Adipocyte (in vitro differentiated cells): ENCODE results near the gene GPR27.

Experiments used
- DNase-seq: peaks from one replicate; pipeline ENCODE4 v3.0.0-alpha.2; 2015; ENCODE audit warnings: low read depth
- H3K27me3 ChIP-seq: replicated peaks from 2 replicates; pipeline ENCODE4 v1.7.0; 2013; ENCODE audit warnings: mild to moderate bottlenecking, low read length, moderate library complexity; ENCODE audit not compliant: control insufficient read depth, insufficient read depth
- H3K36me3 ChIP-seq: 2 replicates; pipeline ENCODE4 v1.7.0; 2013; ENCODE audit warnings: low read length, mild to moderate bottlenecking, moderate library complexity; ENCODE audit not compliant: control insufficient read depth, insufficient read depth, severe bottlenecking
- H3K4me1 ChIP-seq: 2 replicates; pipeline ENCODE4 v1.7.0; 2013; ENCODE audit warnings: mild to moderate bottlenecking, low read length, moderate library complexity; ENCODE audit not compliant: control insufficient read depth, insufficient read depth
- H3K4me3 ChIP-seq: 2 replicates; pipeline ENCODE4 v1.7.0; 2013; ENCODE audit warnings: mild to moderate bottlenecking, low read length, moderate library complexity
- H3K9ac ChIP-seq: 2 replicates; pipeline ENCODE4 v1.7.0; 2013; ENCODE audit warnings: mild to moderate bottlenecking, low read length, moderate library complexity
- H3K9me3 ChIP-seq: 2 replicates; pipeline ENCODE4 v1.7.0; 2013; ENCODE audit warnings: mild to moderate bottlenecking, low read length, moderate library complexity; ENCODE audit not compliant: control insufficient read depth

Gene GPR27

GRCh38 chr3:71721002-71721401, 32.7 kb upstream of the GPR27 start:
- Histone ChIP-seq H3K4me3 (no peak overlapping the region), H3K4me1 (peaks cover 11% of the 10 kb centered on the region), H3K9me3 (no peaks in the 10 kb centered on the region), H3K27me3 (peaks cover 4% of the 10 kb centered on the region), H3K9ac (no peak overlapping the region), H3K36me3 (no peaks in the 10 kb centered on the region)
- DNase-seq = no peak

DNA sequence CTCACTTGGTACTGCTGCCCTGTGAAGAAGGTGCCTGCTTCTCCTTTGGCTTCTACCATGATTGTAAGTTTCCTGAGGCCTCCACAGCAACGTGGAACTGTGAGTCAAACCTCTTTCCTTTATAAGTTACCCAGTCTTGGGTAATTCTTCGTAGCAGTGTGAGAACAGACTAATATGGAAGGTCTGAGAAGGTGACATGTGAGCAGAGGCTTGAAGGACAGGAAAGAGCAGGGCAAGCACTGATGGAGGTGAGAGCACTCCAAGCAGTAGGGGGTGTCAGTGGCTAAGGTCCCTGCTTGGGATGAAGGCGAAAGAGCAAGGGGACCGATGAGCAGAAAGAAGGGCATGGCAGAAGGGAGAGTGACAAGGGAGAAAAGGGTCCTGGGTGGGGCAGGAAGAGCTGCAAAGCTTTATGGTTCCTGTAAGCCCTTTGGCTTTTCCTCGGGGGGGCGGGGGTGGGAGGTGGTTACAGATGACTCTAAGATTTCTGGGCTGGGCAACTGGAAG, 32.0 kb upstream of the GPR27 start:
- H3K9me3 ChIP-seq = no peaks in the 10 kb centered on the region
- H3K4me3 ChIP-seq = no peak overlapping the region
- peaks cover 4% of the 10 kb centered on the region for H3K27me3 ChIP-seq
- no peaks in the 10 kb centered on the region for H3K36me3 ChIP-seq
- H3K9ac ChIP-seq = no peak overlapping the region
- H3K4me1 ChIP-seq = peaks cover 11% of the 10 kb centered on the region
- no peak for DNase-seq

DNA sequence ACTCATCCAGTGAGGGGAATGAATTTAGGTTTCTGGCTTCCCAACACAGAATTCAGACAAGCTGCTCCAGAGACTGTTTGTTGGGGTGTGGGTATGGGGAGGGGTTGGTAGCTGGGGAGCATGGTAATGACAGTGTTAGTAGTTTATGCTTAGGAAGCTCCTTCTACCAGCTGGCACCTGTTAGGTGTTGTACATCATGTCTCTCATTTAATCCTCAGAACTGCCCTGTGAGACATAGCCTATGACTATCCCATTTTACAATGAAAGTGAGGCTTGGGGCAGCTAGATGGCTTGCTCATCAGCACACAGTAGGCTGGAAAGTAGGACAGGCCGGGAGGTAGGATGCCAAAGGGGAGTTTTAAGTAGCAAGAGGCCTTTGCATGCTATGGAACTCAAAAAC, 31.0 kb upstream of the GPR27 start:
- no peak overlapping the region for H3K9ac ChIP-seq
- H3K4me1 ChIP-seq = peaks cover 11% of the 10 kb centered on the region
- no peak overlapping the region for H3K4me3 ChIP-seq
- H3K36me3 ChIP-seq = no peaks in the 10 kb centered on the region
- H3K27me3 ChIP-seq = peaks cover 4% of the 10 kb centered on the region
- no peaks in the 10 kb centered on the region for H3K9me3 ChIP-seq
- no peak for DNase-seq

- Histone ChIP-seq H3K9me3 (no peaks in the 10 kb centered on the region), H3K9ac (no peak overlapping the region), H3K4me3 (peak overlapping the region; percentile 89), H3K36me3 (no peaks in the 10 kb centered on the region), H3K27me3 (peaks cover 4% of the 10 kb centered on the region), H3K4me1 (peaks cover 11% of the 10 kb centered on the region)
- DNase-seq = no peak
Measured at GRCh38 chr3:71723452-71724170, 30.0 kb upstream of the GPR27 start.

- Histone ChIP-seq H3K27me3 (peaks cover 4% of the 10 kb centered on the region), H3K9me3 (no peaks in the 10 kb centered on the region), H3K36me3 (no peaks in the 10 kb centered on the region), H3K4me1 (peaks cover 11% of the 10 kb centered on the region), H3K4me3 (peak overlapping the region; percentile 89), H3K9ac (peak overlapping the region; percentile 88)
- no peak for DNase-seq
Measured at GRCh38 chr3:71724171-71724453, 29.5 kb upstream of the GPR27 start.

GRCh38 chr3:71724584-71725270, 28.9 kb upstream of the GPR27 start:
- Histone ChIP-seq H3K9ac (peak overlapping the region; percentile 88), H3K27me3 (peaks cover 4% of the 10 kb centered on the region), H3K4me3 (peak overlapping the region; percentile 89), H3K4me1 (peaks cover 11% of the 10 kb centered on the region), H3K9me3 (no peaks in the 10 kb centered on the region), H3K36me3 (no peaks in the 10 kb centered on the region)
- peak; percentile 71 for DNase-seq

DNA sequence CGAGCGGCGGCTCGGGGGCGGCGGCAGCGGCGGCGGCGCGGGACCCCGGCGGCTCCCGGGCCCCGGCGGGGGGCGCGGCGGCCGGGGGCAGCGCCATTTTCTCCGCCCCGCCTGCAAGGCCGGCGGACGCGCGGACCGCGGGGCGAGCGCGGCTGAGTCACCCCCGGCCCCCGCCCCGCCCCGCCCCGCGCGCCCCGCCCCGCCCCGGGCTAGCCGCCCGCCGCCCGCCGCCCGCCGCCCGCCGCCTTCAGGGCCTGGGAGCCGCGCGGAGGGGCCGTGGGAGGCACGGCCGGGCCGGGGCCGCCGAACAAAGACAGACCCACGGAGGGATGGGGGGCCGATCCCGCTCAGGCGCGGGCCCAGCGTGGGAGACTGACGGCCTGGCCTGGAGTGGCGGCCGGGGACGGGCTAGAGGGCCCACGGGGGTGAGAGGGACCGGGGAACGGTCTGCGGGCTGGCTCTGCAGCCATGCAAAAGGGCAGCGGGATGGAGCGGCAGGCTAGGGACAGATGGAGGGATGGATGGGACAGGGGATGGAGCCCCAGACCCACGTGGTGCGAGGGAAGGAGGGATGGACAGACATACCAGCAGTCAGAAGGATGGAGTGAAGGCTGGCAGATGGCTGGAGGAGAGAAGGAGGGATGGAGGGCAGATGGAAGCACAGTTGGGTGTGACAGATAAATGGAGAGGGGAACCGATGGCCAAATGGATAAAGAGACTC, 28.2 kb upstream of the GPR27 start, which contains the start of gene EIF4E3:
Gene EIF4E3, minus strand, starts transcription at position 132 of the 721 bp plus-strand sequence. Its CDS starts 35 bp downstream, at position 97.
- Histone ChIP-seq H3K4me3 (peak within 1 kb of the TSS; percentile 89), H3K9me3 (no peaks in the 10 kb centered on the region), H3K4me1 (peaks cover 11% of the 10 kb centered on the region), H3K36me3 (no peaks in the 10 kb centered on the region), H3K27me3 (peaks cover 4% of the 10 kb centered on the region), H3K9ac (peak within 1 kb of the TSS; percentile 88)
- peak; percentile 80 for DNase-seq

GRCh38 chr3:71726146-71726545, 27.5 kb upstream of the GPR27 start:
- H3K36me3 ChIP-seq = no peaks in the 10 kb centered on the region
- peaks cover 4% of the 10 kb centered on the region for H3K27me3 ChIP-seq
- no peaks in the 10 kb centered on the region for H3K9me3 ChIP-seq
- H3K4me3 ChIP-seq = no peak overlapping the region
- H3K9ac ChIP-seq = no peak overlapping the region
- H3K4me1 ChIP-seq = peaks cover 11% of the 10 kb centered on the region
- DNase-seq = no peak

DNA sequence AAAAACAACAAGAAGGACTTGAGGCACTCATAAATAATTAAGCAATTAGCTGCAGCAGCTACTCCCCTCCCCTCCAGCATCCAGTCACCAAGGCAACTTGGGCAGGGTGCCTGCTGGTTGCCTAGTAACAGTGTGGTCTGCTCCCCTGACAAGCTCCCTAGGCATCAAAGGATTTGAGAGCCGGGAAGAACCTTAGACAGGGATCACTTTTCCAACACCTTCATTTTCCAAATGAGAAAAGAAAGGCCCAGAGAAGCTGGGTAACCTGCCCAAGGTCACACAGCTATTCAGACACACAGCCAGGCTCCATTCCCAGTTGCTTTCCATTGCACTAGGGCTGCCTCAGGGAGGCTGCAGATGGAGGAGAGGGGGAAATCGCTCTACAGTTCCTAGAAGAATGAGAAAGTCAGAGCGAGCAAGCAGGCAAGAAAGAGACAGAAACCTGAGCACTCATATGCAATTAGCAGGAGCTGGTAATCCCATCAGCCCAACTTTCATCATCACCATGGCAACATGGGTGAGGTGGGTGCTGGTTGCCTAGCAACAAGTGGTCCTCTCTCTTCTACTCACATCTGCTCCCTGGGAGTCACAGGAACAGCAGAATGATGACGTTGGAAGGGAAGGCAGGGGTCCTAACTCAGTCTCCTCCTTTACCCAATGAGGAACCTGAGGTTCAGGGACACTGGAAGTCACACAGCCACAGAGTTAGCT, 24.9 kb upstream of the GPR27 start:
- H3K4me1 ChIP-seq = peaks cover 7% of the 10 kb centered on the region
- H3K27me3 ChIP-seq = peaks cover 5% of the 10 kb centered on the region
- H3K4me3 ChIP-seq = no peak overlapping the region
- no peaks in the 10 kb centered on the region for H3K36me3 ChIP-seq
- H3K9ac ChIP-seq = no peak overlapping the region
- no peaks in the 10 kb centered on the region for H3K9me3 ChIP-seq
- no peak for DNase-seq

DNA sequence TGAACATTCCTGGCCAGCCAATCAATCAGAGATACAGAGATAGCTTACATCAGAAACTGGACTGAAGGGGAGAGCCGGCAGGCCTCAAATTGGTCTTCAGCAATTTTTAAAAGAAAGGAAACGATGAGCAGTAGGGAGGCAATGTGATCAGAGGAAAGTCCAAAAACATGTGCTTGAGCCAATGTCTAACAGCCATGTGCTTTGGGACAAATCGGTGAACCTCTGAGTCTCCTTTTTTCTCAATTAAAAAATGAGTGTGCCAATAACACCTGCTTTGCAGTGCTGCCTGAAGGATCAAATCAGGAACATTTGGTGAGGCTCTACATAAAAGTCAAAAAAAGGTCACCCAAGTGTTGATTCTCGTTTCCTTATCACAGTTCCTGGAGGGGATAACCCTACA, 21.0 kb upstream of the GPR27 start:
- Histone ChIP-seq H3K27me3 (peaks cover 17% of the 10 kb centered on the region), H3K9me3 (peaks cover 4% of the 10 kb centered on the region), H3K36me3 (no peaks in the 10 kb centered on the region), H3K4me3 (no peak overlapping the region), H3K9ac (no peak overlapping the region), H3K4me1 (no peaks in the 10 kb centered on the region)
- no peak for DNase-seq

DNA sequence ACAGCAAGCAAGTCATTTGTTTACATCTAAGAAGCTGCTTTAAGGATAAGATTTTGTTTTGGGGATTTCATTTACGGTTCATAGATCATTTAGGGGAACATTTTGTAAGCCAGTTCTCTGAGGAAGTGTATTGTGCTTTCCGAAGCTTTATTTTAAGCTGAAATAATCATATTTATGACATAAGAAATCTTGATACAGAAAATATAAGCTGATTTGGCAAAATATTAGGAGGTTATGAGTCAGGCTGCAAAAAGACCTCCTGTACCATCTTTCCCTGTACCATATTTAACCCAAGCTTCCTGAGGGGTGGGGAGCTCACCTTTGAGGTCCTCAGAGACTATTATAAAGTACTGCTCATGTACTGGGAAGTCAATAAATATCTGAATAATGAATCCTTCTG, 20.3 kb upstream of the GPR27 start:
- Histone ChIP-seq H3K4me3 (no peak overlapping the region), H3K4me1 (no peaks in the 10 kb centered on the region), H3K36me3 (no peaks in the 10 kb centered on the region), H3K27me3 (peaks cover 24% of the 10 kb centered on the region), H3K9ac (no peak overlapping the region), H3K9me3 (peaks cover 10% of the 10 kb centered on the region)
- no peak for DNase-seq
